T-helper 2 cell (primary cell): ENCODE measurements around the gene AP2A2.

Experiments used
- DNase-seq, 5 experiments: peaks; one replicate each; pipeline versions ENCODE4 v3.0.0 to v3.0.0-alpha.2; 2012 to 2022

Gene AP2A2

GRCh38 chr11:899724-900123 is 25.9 kb upstream of the AP2A2 start:
- no peak for DNase-seq

- no peak for DNase-seq
These were observed 25.1 kb upstream of the AP2A2 start for GRCh38 chr11:900545-900944.

GRCh38 chr11:901452-902061 is 24.1 kb upstream of the AP2A2 start:
- DNase-seq, result no peak

- DNase-seq, result no peak
These were observed 21.3 kb upstream of the AP2A2 start for GRCh38 chr11:904380-904779.

GRCh38 chr11:905952-906351 is 19.7 kb upstream of the AP2A2 start:
- DNase-seq, result no peak

GRCh38 chr11:907668-908067 is 18.0 kb upstream of the AP2A2 start:
- no peak for DNase-seq

- DNase-seq, result no peak
These were observed 17.4 kb upstream of the AP2A2 start for GRCh38 chr11:908273-908672.

GRCh38 chr11:909406-909805 is 16.3 kb upstream of the AP2A2 start:
- DNase-seq, result no peak

GRCh38 chr11:910044-910588 is 15.6 kb upstream of the AP2A2 start:
- DNase-seq, result no peak

GRCh38 chr11:910589-911030 is 15.1 kb upstream of the AP2A2 start, which contains the start of gene CHID1:
TSS of gene CHID1 (minus strand) at chr11:910810. CDS start at chr11:904816, 5,994 bp downstream.
- DNase-seq, result peak; percentile 59 to 87 (median 76)

GRCh38 chr11:911031-911889 is 14.4 kb upstream of the AP2A2 start:
- peak in 2 of 5 experiments; percentile 14 to 50 for DNase-seq

GRCh38 chr11:911890-912219 is 13.8 kb upstream of the AP2A2 start:
- no peak for DNase-seq

GRCh38 chr11:912266-912665 is 13.4 kb upstream of the AP2A2 start:
- no peak for DNase-seq

GRCh38 chr11:913043-913442 is 12.6 kb upstream of the AP2A2 start:
- no peak for DNase-seq

GRCh38 chr11:914204-914603 is 11.5 kb upstream of the AP2A2 start:
- no peak for DNase-seq

- DNase-seq, result no peak
These were observed 10.7 kb upstream of the AP2A2 start for GRCh38 chr11:914747-915501.

- no peak for DNase-seq
These were observed 8.2 kb upstream of the AP2A2 start for GRCh38 chr11:917426-917825.

- no peak for DNase-seq
These were observed 3.6 kb upstream of the AP2A2 start for GRCh38 chr11:921921-922678.

GRCh38 chr11:923691-924405 is 1.8 kb upstream of the AP2A2 start:
- DNase-seq, result no peak

- no peak for DNase-seq
These were observed 1.1 kb upstream of the AP2A2 start for GRCh38 chr11:924406-925157.

GRCh38 chr11:925158-925495 is 543 bp upstream of the AP2A2 start:
- no peak for DNase-seq
